ENCODE results near the gene KLF8.

- TF ChIP-seq ZNF384 (IDR thresholded peaks at IDR 0.05) (no peak), SP1 (IDR thresholded peaks at IDR 0.05) (no peak), SUZ12 (IDR thresholded peaks at IDR 0.05) (no peak), TARDBP (IDR thresholded peaks at IDR 0.05) (no peak), HDGF (IDR thresholded peaks at IDR 0.05; ENCODE audit: borderline replicate concordance) (no peak), NFRKB (IDR thresholded peaks at IDR 0.05) (no peak), FOXM1 (IDR thresholded peaks at IDR 0.05; ENCODE audit: borderline replicate concordance) (no peak), PKNOX1 (IDR thresholded peaks at IDR 0.05) (no peak)
Measured at GRCh38 chrX:56308726-56309125, 76.6 kb downstream of the KLF8 start.
